Body of pancreas (tissue), 4 donors: Measurements from ENCODE around the gene MS4A6E. TPM values are rescaled to one million over a fixed set of nuclear protein-coding genes. Genes with fewer than 3 reads are reported as not detected.

ENCODE experiments used
- ATAC-seq: fragments of 150-250 bp; one replicate; pipeline ENCODE4 v1.9.1; 2016
- DNase-seq, 4 donors: peaks; one replicate each; pipeline ENCODE4 v3.0.0-alpha.2; 2019
- H3K27ac ChIP-seq, 4 donors: fragments of 200-600 bp; sonication (generic); 1 replicate in 3 of 4; 2 replicates in 1 of 4; pipeline versions ENCODE4 v1.5.1 to v1.6.1; 2016 to 2019; ENCODE audit warnings: mild to moderate bottlenecking in 1 of 4, mixed read lengths in 1 of 4, moderate library complexity in 1 of 4
- H3K27me3 ChIP-seq, 2 donors: fragments of 200-600 bp; sonication (generic); one replicate each; pipeline ENCODE4 v1.6.0; 2016; ENCODE audit warnings: mild to moderate bottlenecking in 1 of 2
- H3K36me3 ChIP-seq, 2 donors: fragments of 200-600 bp; sonication (generic); replicated peaks in 1 of 2; 2 replicates each; pipeline ENCODE4 v1.5.1; 2016; ENCODE audit warnings: low read depth in 2 of 2; ENCODE audit not compliant: insufficient read depth in 1 of 2
- H3K4me1 ChIP-seq: fragments of 200-600 bp; sonication (generic); one replicate; pipeline ENCODE4 v1.6.0; 2016
- H3K4me3 ChIP-seq, 2 donors: fragments of 200-600 bp; sonication (generic); 1 replicate in 1 of 2; 2 replicates in 1 of 2; pipeline ENCODE4 v1.5.1; 2016 to 2019
- H3K9me3 ChIP-seq, 3 donors: fragments of 200-600 bp; sonication (generic); 1 replicate in 2 of 3; 2 replicates in 1 of 3; pipeline ENCODE4 v1.5.1; 2016
- CTCF ChIP-seq, 7 experiments: fragments of 450-650 bp in 4 of 7; fragments of 200-600 bp in 3 of 7; sonication (generic) in 3 of 7; IDR thresholded peaks; one replicate each; pipeline ENCODE4 v1.5.1; 2016 to 2019; ENCODE audit warnings: antibody characterized with exemption in 7 of 7
- POLR2A ChIP-seq, 3 donors: fragments of 450-650 bp; IDR thresholded peaks; one replicate each; pipeline ENCODE4 v1.6.1; 2016; ENCODE audit warnings: antibody characterized with exemption in 3 of 3, mild to moderate bottlenecking in 2 of 3
- WGBS, 2 donors: methylation state at CpG; one replicate each; pipeline ENCODE4 v1.1.5; 2017; 5-methylcytosine and 5-hydroxymethylcytosine counted together
- intact Hi-C: fragments of 100-400 bp; cut with DNase I; formaldehyde crosslinking; loops from one replicate; pipeline ENCODE4 v1.15.1; 2023
- total RNA-seq, 2 donors: library from RNA; depleted of rRNA; stranded (reverse); fragments of >200 nt; gene quantifications; one replicate each; pipeline ENCODE4 v1.1.0, GENCODE V29; 2016

Gene MS4A6E
- total RNA-seq, 2 donors from 2014 or later = not detected

DNA sequence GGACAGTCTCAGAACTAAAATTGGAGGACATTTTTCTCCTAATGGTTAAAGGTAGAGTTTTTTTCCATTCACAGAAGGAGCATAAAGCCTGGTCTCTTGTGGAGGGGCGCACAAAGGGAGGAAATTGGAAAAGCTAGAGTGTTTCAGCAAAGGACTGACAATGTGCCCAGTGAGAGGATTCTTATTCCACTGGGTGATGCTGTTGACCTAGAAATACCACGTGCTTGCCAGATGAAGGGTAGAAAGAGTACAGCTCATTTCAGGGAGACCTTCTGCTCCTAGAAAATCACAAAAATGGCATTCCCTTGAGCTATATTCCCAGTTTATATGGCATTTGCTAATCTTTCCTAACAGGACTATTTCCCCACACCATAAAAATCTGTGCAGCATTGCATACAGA is 21.1 kb downstream of the MS4A6E start:
- ATAC-seq (no peak), DNase-seq (no peak)
- Histone ChIP-seq H3K4me1 (no peaks in the 10 kb centered on the region), H3K36me3 (no peaks in the 10 kb centered on the region), H3K27me3 (no peaks in the 10 kb centered on the region), H3K27ac (no peak overlapping the region), H3K4me3 (no peak overlapping the region), H3K9me3 (no peaks in the 10 kb centered on the region)
- intact Hi-C loops = no loop called here
- TF ChIP-seq POLR2A (IDR thresholded peaks at IDR 0.05) (no peak), CTCF (IDR thresholded peaks at IDR 0.05) (no peak)
- WGBS, 2 donors = 58 to 66% methylated on average over 2 of the region's 2 CpGs

- DNase-seq = no peak
- Histone ChIP-seq H3K36me3 (no peaks in the 10 kb centered on the region), H3K4me3 (no peak overlapping the region), H3K27me3 (no peaks in the 10 kb centered on the region), H3K27ac (no peak overlapping the region), H3K9me3 (no peaks in the 10 kb centered on the region), H3K4me1 (no peaks in the 10 kb centered on the region)
- 84% methylated on average over 1 of the region's 1 CpG for WGBS, 2 donors
- intact Hi-C loops = no loop called here
- TF ChIP-seq CTCF (IDR thresholded peaks at IDR 0.05) (no peak), POLR2A (IDR thresholded peaks at IDR 0.05) (no peak)
- no peak for ATAC-seq
Measured at GRCh38 chr11:60349990-60350389, 22.9 kb downstream of the MS4A6E start.

DNA sequence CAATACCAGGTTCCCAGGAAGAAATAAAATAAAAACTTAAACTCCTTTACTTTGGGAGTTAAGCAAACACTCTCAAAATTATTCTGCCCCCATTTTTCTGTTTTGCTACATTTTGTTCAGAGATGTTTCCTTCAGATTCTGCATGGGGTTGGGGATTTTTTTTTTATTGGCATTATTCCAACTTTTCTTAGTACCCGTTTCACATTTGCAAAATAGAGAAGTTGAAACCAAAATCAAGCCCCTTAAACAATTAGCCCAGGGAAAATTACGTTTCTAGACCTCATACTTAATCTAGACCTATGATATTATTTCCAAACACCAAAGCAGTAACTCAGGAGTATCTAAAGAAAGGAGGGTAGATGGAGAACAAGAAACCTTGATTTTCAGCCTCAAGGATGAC is 30.7 kb downstream of the MS4A6E start:
- no peak for ATAC-seq
- H3K9me3 ChIP-seq = no peaks in the 10 kb centered on the region
- H3K36me3 ChIP-seq = no peaks in the 10 kb centered on the region
- H3K27ac ChIP-seq = no peak overlapping the region
- no peaks in the 10 kb centered on the region for H3K4me1 ChIP-seq
- H3K27me3 ChIP-seq = no peaks in the 10 kb centered on the region
- no peak for TF ChIP-seq POLR2A (IDR thresholded peaks at IDR 0.05)
- no peak for TF ChIP-seq CTCF (IDR thresholded peaks at IDR 0.05)
- H3K4me3 ChIP-seq = no peak overlapping the region
- intact Hi-C loops = no loop called here
- 25 to 41% methylated on average over 2 of the region's 2 CpGs for WGBS, 2 donors
- no peak for DNase-seq

DNA sequence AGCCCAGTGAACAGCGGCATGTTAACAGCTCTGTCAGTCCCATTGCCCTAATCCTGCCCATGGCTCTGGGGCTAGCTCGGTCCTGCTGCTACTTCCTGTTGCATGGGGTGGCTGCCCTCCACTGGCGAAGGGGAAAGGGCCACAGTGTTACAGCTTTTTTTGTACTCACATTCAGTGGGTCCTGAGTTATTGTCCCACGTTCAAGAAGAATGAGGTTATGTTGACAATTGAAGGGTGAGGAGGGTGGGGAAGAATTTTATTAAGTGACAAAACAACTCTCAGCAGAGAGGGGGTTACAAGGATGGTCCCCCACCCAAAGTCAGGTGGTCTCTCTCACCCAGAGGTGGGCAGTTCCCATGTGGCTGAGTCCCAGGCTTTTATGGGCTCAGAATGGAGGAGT is 33.6 kb downstream of the MS4A6E start:
- Histone ChIP-seq H3K27ac (no peak overlapping the region), H3K4me1 (no peaks in the 10 kb centered on the region), H3K9me3 (no peaks in the 10 kb centered on the region), H3K4me3 (no peak overlapping the region), H3K27me3 (no peaks in the 10 kb centered on the region), H3K36me3 (no peaks in the 10 kb centered on the region)
- TF ChIP-seq POLR2A (IDR thresholded peaks at IDR 0.05) (no peak), CTCF (IDR thresholded peaks at IDR 0.05) (no peak)
- intact Hi-C loops = loop anchor here (5.0 to 10.0 kb wide), 2 partner anchors 134 to 257 kb away; partner anchors contain the start of gene MS4A12
- 57 to 64% methylated on average over 4 of the region's 4 CpGs for WGBS, 2 donors
- DNase-seq (no peak), ATAC-seq (no peak)

DNA sequence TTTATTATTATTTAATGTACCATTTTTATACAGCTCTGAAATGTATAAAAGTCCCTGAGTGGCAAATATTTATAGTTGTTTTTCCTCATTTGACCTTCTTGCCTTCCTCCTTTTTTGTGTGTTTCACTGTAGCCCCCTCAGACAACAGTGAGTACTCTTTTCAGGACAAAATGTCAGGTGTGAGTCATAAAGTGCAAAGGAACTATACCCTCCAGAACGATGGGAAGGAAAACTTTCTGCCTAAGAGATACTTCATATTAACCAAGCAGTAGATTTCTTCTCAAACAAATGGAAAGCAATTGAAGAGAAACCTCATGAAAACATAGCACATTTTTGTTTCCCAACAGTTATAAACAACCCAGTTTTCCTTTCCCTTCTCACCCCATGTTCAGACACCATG is 35.2 kb downstream of the MS4A6E start:
- DNase-seq = no peak
- intact Hi-C loops = loop anchor here (5.0 to 10.0 kb wide), 2 partner anchors 133 to 255 kb away; partner anchors contain the start of gene MS4A12

More for the DNA sequence above, 35.2 kb downstream of the MS4A6E start:
- WGBS, 2 donors = 27% methylated on average over 1 of the region's 1 CpG
- Histone ChIP-seq H3K27me3 (no peaks in the 10 kb centered on the region), H3K9me3 (no peaks in the 10 kb centered on the region), H3K36me3 (no peaks in the 10 kb centered on the region), H3K4me3 (no peak overlapping the region), H3K4me1 (no peaks in the 10 kb centered on the region), H3K27ac (no peak overlapping the region)
- TF ChIP-seq POLR2A (IDR thresholded peaks at IDR 0.05) = no peak
- no peak for TF ChIP-seq CTCF (IDR thresholded peaks at IDR 0.05)
- ATAC-seq = no peak
